GM10847 (cell line): ENCODE results near the gene IL36G.

Source experiments
- POLR2A ChIP-seq: IDR thresholded peaks from 2 replicates; pipeline ENCODE4 v1.6.1; 2011; ENCODE audit not compliant: insufficient read length; ENCODE audit errors: extremely low read depth

IL36G gene

DNA sequence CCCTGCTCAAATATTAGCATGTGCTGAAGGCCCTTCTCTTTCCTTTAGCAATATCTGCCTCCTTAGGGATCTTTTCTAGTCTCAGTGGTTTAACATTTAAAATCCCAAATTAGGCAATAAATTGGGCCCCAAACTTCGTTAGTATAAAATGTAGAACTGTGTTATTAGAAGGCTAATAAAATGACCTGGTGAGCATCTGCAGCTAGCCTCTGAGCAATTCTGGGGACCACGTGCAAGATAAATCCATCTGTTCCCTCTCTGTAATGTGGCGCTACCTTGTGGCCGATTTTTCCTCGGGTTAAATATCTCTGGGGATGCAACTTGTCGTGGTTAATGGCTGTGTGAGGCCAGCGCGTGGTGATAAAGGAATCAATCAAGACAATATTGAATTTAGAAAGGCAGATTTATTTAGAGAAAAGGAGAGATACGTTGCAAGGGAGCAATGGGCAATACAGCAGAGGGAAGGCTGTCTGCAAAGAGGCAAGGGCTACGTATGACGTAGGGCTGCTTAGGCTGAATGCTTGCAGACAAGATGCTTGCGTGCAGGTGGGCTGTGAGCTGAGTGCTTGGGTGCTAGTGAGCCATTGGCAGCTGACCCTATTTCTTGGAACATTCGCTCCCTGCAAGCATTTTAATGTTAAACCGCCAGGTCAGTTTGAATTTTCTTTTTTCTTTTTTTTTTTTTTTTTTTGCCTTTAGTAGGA is 18.5 kb upstream of the IL36G start:
- no peak for TF ChIP-seq POLR2A

- TF ChIP-seq POLR2A = no peak
Observed at GRCh38 chr2:112960230-112960825, 17.5 kb upstream of the IL36G start.

DNA sequence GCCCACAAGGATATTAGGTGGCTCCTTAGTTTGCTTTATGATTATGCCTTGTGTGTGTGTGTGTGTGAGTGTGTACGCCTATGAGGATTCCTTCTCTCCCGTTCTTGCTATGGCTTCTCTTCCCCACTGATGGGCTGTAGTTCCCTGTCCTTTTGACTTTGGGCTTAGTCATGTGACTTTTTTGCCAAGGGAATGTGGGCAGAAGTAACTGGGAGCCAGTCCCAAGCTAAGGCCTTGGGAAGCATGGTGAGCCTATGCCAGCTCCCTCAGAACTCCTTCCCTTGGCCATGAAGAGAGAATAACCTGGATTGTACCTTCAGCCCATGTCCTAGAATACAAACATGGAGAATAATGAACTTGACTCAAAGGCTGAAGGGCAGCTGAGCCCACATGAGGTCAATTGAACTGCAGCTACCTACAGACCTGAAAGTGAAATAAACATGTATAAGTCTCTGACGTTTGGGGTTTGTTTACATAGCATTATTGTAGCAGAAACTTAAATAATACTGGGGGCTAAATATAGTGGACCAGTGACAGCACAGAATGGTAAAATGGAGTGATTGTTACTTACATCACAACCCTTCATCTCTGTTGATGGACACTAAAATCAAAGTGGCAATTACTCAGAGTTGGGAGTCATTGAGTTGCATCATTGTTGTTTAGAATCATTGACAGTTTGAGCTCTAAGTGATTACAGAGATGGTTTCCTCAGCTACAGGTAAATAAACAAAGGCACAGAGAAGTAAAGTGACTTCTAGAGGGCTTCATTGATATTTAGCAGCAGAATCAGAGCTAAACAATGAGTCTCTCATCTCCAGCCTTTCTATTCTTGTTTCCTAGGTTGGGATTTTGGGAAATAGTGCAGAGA is 15.3 kb upstream of the IL36G start:
- TF ChIP-seq POLR2A = no peak

DNA sequence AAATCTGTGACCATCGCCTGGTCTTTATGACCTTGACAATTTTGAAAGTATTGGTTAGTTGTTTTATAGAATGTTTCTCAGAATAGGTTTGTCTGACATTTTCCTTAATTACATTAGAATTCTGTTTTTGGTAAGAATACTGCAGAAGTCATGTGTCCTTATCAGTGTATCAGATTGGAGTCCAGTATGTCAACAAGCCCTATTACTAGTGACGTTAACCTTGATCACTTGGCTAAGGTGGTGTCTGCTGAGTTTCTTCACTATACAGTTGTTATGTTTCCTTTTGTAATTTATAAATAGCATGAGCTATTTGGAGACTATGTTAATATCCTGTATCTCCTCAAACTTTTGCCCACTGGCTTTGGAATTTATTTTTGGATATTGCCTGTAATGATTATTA is 10.8 kb upstream of the IL36G start:
- no peak for TF ChIP-seq POLR2A

DNA sequence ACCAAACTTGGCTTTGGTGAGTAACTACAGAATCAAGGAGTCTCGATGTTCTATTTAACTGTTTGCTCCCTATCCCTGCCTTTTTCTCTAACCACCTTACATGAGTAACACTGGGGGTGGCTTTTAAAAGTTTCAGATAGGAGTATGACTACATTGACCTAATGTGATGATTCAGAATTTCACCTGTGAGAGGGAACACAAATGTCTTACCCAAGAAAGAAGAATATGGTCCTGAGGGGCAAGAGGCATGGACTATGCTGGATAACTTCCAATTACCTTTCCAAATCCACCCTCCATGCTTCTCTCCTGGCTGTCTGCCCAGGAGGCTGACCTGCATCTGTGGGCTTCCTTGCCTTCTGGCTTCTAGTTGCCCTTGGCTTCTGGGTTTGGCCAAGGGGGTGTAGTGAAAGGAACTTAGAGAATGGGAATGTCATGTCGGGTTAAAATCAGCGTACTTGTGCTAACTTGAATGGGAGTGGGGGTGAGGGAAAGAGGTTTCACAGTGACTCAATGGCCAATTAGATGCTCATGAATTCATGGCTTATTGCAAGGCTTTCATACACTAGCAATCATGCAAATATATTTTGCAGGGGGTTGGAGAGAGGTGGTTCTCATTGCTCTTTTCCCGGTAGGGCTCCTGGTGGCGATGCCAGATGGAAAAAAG is 5.3 kb upstream of the IL36G start:
- TF ChIP-seq POLR2A = no peak

DNA sequence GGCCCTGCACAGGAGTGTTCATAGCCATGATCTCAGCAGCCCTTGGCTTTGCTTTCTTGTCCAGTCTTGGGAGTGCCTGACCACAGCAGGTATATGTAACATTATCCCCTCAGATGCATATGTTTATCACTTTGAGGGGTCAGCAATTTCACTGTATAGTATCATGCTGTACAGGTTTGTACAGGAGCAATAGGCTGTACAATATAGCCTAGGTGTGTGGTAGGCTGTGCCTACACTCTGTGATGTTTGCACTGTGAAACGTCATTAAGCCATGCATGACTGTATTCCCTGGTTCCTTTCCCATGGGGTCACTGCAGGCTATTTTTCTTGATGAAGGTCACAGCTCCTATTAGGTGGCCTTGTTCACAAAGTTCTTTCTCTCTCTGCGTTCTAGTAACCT is 4.7 kb upstream of the IL36G start:
- TF ChIP-seq POLR2A = no peak

GRCh38 chr2:112979731-112980130 is 1.9 kb downstream of the IL36G start:
- TF ChIP-seq POLR2A = no peak

DNA sequence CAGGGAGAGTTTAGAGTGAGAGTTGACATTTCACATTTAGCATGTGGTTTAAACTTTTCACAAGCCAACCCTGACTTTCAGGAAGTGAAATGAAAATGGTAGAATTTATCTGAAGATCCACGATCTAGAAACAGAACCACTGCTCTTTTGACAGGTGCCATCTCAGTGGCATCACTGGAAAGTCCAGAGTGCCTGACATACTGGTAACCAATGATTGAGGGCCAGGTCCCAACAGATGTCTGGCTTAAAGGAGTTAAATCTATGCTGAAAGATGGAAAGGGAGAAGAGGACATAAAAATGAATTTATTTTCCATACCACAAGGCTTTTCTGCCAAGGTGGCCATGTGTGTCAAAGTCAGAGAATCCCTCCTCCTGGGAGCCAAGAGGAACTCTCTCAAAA is 2.7 kb downstream of the IL36G start:
- TF ChIP-seq POLR2A = no peak

- TF ChIP-seq POLR2A = no peak
Observed at GRCh38 chr2:112985090-112985489, 7.3 kb downstream of the IL36G start.

- no peak for TF ChIP-seq POLR2A
Observed at GRCh38 chr2:112989611-112990010, 11.8 kb downstream of the IL36G start.

GRCh38 chr2:112993831-112994230 is 16.0 kb downstream of the IL36G start:
- TF ChIP-seq POLR2A = no peak

DNA sequence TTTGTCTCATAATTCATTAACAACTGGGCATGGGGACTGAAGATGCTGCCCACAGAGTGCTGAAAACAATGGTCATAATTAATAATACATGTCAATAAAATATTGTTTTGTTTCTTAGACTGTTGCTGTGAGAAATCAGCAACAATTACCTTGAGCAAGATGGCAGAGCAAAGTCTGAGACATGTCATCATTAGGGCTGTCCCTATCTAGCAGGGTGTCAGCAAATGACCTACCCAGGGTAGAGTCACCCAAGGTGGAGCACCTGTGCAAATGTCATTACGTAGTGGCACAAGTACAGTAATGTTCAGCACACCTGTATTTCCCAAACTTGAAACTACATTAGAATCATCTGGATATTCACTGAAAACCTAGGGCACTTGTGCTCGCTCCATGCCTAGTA is 16.8 kb downstream of the IL36G start:
- no peak for TF ChIP-seq POLR2A

- no peak for TF ChIP-seq POLR2A
Observed at GRCh38 chr2:112995346-112995920, 17.6 kb downstream of the IL36G start.

DNA sequence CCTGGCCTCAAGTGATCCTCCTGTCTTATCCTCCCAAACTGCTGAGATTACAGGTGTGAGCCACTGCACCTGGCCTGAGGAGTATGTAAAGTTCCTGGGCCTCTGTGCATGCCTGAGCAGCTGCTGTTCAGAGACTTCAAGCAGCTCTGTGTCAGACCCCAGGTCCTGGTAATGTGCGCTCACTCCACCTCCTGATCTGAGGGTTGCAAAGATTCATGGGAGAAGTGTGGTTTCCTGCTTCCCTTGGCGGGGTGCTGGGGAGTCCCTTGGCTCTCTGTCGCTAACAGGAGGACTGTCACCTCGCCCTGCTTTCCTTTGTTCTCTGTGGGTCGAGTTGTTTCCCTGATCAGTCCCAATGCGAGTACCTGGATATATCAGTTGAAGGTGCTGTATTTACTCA is 18.8 kb downstream of the IL36G start:
- no peak for TF ChIP-seq POLR2A

DNA sequence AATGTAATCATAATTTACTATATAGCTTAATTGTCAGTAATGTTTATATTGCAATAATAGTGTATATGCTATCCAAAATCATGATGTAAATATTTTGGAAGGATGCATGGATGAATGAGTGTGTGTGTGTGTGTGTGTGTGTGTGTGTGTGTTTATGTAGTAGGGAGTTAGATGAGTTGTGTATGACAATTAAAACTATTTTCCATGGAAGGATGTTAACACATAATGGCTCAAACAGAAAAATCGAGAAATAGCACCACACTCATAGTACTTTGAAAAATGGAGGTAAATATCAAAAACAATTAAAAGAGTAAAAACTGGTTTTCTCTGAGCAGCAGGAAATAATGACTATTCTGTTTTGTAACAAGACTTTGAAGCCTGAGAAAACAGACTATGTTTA is 19.3 kb downstream of the IL36G start:
- no peak for TF ChIP-seq POLR2A
